HEK293 (cell line): Measurements from ENCODE around the gene APOL1.

Experiments
- BCL11A ChIP-seq: fragments of 450-650 bp; formaldehyde crosslinking; IDR thresholded peaks from 2 replicates; pipeline ENCODE4 v1.5.1; 2016; ENCODE audit warnings: low read depth, missing biosample characterization, missing genetic modification characterization
- GLI4 ChIP-seq: fragments of 450-650 bp; formaldehyde crosslinking; IDR thresholded peaks from 2 replicates; pipeline ENCODE4 v1.5.1; 2016; ENCODE audit warnings: missing biosample characterization, missing genetic modification characterization
- TCF7L2 ChIP-seq: IDR thresholded peaks from 2 replicates; pipeline ENCODE4 v1.6.1; 2011; ENCODE audit warnings: low read depth, mild to moderate bottlenecking, inconsistent platforms, low read length, moderate library complexity, borderline replicate concordance
- TRIM28 ChIP-seq: IDR thresholded peaks from 2 replicates; pipeline ENCODE4 v1.6.1; 2011; ENCODE audit warnings: low read length, control low read depth, borderline replicate concordance
- WT1 ChIP-seq: fragments of 450-650 bp; formaldehyde crosslinking; IDR thresholded peaks from 2 replicates; pipeline ENCODE4 v1.5.1; 2016; ENCODE audit warnings: missing biosample characterization, missing genetic modification characterization
- ZBTB17 ChIP-seq: fragments of 450-650 bp; formaldehyde crosslinking; IDR thresholded peaks from 2 replicates; pipeline ENCODE4 v1.5.1; 2016; ENCODE audit warnings: missing biosample characterization, missing genetic modification characterization
- ZNF138 ChIP-seq: fragments of 450-650 bp; formaldehyde crosslinking; IDR thresholded peaks from 2 replicates; pipeline ENCODE4 v1.5.1; 2016; ENCODE audit warnings: missing biosample characterization, missing genetic modification characterization, borderline replicate concordance
- ZNF146 ChIP-seq: fragments of 450-650 bp; formaldehyde crosslinking; IDR thresholded peaks from 2 replicates; pipeline ENCODE4 v1.5.1; 2016; ENCODE audit warnings: missing biosample characterization, missing genetic modification characterization
- ZNF184 ChIP-seq: fragments of 450-650 bp; IDR thresholded peaks from 2 replicates; pipeline ENCODE4 v1.5.1; 2018; ENCODE audit warnings: missing biosample characterization, mild to moderate bottlenecking, missing genetic modification characterization
- ZNF248 ChIP-seq: fragments of 450-650 bp; formaldehyde crosslinking; IDR thresholded peaks from 2 replicates; pipeline ENCODE4 v1.5.1; 2017; ENCODE audit warnings: missing biosample characterization, missing genetic modification characterization
- ZNF302 ChIP-seq: fragments of 450-650 bp; formaldehyde crosslinking; IDR thresholded peaks from 2 replicates; pipeline ENCODE4 v1.5.1; 2016; ENCODE audit warnings: missing biosample characterization, missing genetic modification characterization, low read depth
- ZNF341 ChIP-seq: fragments of 450-650 bp; formaldehyde crosslinking; IDR thresholded peaks from 2 replicates; pipeline ENCODE4; 2016; ENCODE audit warnings: low read depth, missing biosample characterization, missing genetic modification characterization
- ZNF416 ChIP-seq: fragments of 450-650 bp; formaldehyde crosslinking; IDR thresholded peaks from 2 replicates; pipeline ENCODE4 v1.5.1; 2016; ENCODE audit warnings: missing biosample characterization, missing genetic modification characterization
- ZNF48 ChIP-seq: fragments of 450-650 bp; formaldehyde crosslinking; IDR thresholded peaks from 2 replicates; pipeline ENCODE4 v1.5.1; 2016; ENCODE audit warnings: missing biosample characterization, missing genetic modification characterization
- ZNF701 ChIP-seq: fragments of 450-650 bp; formaldehyde crosslinking; IDR thresholded peaks from 2 replicates; pipeline ENCODE4 v1.5.1; 2016; ENCODE audit warnings: missing biosample characterization, missing genetic modification characterization
- ZNF785 ChIP-seq: fragments of 450-650 bp; formaldehyde crosslinking; IDR thresholded peaks from 2 replicates; pipeline ENCODE4 v1.5.1; 2016; ENCODE audit warnings: missing biosample characterization, missing genetic modification characterization
- ZNF830 ChIP-seq: fragments of 450-650 bp; IDR thresholded peaks from 2 replicates; pipeline ENCODE4 v1.5.0; 2018; ENCODE audit warnings: missing biosample characterization, missing genetic modification characterization, low read depth, mild to moderate bottlenecking, moderate library complexity
- TF ChIP-seq, protein P1 (sequence below): fragments of 450-650 bp; formaldehyde crosslinking; IDR thresholded peaks from 2 replicates; pipeline ENCODE4 v1.5.1; 2016; ENCODE audit warnings: missing biosample characterization, missing genetic modification characterization
- TF ChIP-seq, protein P2 (sequence below): fragments of 450-650 bp; formaldehyde crosslinking; IDR thresholded peaks from 2 replicates; pipeline ENCODE4 v1.5.1; 2016; ENCODE audit warnings: missing biosample characterization, missing genetic modification characterization
- TF ChIP-seq, protein P3 (sequence below): fragments of 450-650 bp; formaldehyde crosslinking; IDR thresholded peaks from 2 replicates; pipeline ENCODE4 v1.5.1; 2016; ENCODE audit warnings: missing biosample characterization, missing genetic modification characterization
- TF ChIP-seq, protein P4 (sequence below): fragments of 450-650 bp; formaldehyde crosslinking; IDR thresholded peaks from 2 replicates; pipeline ENCODE4 v1.5.1; 2016; ENCODE audit warnings: missing biosample characterization, missing genetic modification characterization
- TF ChIP-seq, protein P5 (sequence below): fragments of 450-650 bp; formaldehyde crosslinking; IDR thresholded peaks from 2 replicates; pipeline ENCODE4 v1.5.1; 2016; ENCODE audit warnings: missing biosample characterization, missing genetic modification characterization

The APOL1 gene

DNA sequence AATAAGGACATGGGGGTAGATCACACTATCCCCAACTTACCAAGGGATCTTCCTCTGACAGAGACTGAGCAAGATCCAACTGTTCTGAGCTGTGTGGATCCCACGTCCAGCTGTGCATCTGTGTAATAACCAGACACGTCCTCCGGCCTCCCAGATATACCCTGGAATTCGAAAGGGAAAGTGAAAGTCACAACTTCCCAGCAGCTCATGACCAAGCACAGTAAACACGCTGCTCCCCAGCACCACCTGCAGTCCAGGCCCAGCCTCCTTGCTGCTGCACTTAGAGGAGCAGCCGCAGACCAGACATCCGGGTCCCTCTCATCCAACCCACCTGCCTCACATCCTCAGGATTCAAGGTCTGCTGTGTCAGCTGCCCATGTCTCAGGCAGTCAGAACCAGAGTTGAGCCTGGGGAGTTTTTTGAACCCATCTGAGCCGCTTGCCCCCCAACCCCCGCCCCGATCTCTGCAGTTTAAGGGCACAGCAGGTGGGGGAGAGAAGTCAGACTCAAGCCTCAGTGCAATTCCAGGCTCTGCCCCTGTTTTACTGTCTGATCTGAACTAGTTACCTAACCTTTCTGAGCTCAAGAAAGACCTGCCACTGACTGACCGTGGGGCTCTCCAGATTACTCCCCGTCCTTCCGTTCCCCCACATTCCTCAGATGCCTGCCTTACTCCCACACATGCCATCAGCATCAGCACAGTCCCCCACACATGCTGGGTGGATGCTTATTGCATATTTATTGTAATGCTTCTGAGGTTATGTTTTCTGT lies 13.3 kb upstream of the APOL1 start, which contains the start of gene APOL2 (continued):
- TF ChIP-seq, protein P1, sequence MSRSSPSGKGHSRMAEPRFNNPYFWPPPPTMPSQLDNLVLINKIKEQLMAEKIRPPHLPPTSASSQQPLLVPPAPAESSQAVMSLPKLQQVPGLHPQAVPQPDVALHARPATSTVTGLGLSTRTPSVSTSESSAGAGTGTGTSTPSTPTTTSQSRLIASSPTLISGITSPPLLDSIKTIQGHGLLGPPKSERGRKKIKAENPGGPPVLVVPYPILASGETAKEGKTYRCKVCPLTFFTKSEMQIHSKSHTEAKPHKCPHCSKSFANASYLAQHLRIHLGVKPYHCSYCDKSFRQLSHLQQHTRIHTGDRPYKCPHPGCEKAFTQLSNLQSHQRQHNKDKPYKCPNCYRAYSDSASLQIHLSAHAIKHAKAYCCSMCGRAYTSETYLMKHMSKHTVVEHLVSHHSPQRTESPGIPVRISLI (tag by site-specific recombination), result no peak
- TF ChIP-seq ZNF146 (tag by site-specific recombination) (no peak), ZNF138 (tag by site-specific recombination) (no peak), ZBTB17 (tag by site-specific recombination) (peak; percentile 91), ZNF184 (tag by site-specific recombination) (no peak), ZNF785 (tag by site-specific recombination) (no peak), TRIM28 (peak; percentile 87), ZNF248 (tag by site-specific recombination) (no peak), ZNF830 (tag by site-specific recombination) (no peak), ZNF341 (peak; percentile 55), WT1 (tag by site-specific recombination) (no peak), ZNF701 (tag by site-specific recombination) (no peak), ZNF48 (no peak), ZNF302 (tag by site-specific recombination) (no peak), ZNF416 (tag by site-specific recombination) (no peak), TCF7L2 (no peak), GLI4 (no peak), BCL11A (tag by site-specific recombination) (no peak)
- TF ChIP-seq, protein P2, sequence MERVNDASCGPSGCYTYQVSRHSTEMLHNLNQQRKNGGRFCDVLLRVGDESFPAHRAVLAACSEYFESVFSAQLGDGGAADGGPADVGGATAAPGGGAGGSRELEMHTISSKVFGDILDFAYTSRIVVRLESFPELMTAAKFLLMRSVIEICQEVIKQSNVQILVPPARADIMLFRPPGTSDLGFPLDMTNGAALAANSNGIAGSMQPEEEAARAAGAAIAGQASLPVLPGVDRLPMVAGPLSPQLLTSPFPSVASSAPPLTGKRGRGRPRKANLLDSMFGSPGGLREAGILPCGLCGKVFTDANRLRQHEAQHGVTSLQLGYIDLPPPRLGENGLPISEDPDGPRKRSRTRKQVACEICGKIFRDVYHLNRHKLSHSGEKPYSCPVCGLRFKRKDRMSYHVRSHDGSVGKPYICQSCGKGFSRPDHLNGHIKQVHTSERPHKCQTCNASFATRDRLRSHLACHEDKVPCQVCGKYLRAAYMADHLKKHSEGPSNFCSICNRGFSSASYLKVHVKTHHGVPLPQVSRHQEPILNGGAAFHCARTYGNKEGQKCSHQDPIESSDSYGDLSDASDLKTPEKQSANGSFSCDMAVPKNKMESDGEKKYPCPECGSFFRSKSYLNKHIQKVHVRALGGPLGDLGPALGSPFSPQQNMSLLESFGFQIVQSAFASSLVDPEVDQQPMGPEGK (tag by site-specific recombination), result peak; percentile 47; the same call in 1 of the 2 replicates
- TF ChIP-seq, protein P3, sequence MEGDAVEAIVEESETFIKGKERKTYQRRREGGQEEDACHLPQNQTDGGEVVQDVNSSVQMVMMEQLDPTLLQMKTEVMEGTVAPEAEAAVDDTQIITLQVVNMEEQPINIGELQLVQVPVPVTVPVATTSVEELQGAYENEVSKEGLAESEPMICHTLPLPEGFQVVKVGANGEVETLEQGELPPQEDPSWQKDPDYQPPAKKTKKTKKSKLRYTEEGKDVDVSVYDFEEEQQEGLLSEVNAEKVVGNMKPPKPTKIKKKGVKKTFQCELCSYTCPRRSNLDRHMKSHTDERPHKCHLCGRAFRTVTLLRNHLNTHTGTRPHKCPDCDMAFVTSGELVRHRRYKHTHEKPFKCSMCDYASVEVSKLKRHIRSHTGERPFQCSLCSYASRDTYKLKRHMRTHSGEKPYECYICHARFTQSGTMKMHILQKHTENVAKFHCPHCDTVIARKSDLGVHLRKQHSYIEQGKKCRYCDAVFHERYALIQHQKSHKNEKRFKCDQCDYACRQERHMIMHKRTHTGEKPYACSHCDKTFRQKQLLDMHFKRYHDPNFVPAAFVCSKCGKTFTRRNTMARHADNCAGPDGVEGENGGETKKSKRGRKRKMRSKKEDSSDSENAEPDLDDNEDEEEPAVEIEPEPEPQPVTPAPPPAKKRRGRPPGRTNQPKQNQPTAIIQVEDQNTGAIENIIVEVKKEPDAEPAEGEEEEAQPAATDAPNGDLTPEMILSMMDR (tag by site-specific recombination), result peak; percentile 90
- TF ChIP-seq, protein P4, sequence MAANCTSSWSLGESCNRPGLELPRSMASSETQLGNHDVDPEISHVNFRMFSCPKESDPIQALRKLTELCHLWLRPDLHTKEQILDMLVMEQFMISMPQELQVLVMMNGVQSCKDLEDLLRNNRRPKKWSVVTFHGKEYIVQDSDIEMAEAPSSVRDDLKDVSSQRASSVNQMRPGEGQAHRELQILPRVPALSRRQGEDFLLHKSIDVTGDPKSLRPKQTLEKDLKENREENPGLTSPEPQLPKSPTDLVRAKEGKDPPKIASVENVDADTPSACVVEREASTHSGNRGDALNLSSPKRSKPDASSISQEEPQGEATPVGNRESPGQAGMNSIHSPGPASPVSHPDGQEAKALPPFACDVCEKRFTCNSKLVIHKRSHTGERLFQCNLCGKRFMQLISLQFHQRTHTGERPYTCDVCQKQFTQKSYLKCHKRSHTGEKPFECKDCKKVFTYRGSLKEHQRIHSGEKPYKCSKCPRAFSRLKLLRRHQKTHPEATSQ (tag by site-specific recombination), result no peak
- TF ChIP-seq, protein P5, sequence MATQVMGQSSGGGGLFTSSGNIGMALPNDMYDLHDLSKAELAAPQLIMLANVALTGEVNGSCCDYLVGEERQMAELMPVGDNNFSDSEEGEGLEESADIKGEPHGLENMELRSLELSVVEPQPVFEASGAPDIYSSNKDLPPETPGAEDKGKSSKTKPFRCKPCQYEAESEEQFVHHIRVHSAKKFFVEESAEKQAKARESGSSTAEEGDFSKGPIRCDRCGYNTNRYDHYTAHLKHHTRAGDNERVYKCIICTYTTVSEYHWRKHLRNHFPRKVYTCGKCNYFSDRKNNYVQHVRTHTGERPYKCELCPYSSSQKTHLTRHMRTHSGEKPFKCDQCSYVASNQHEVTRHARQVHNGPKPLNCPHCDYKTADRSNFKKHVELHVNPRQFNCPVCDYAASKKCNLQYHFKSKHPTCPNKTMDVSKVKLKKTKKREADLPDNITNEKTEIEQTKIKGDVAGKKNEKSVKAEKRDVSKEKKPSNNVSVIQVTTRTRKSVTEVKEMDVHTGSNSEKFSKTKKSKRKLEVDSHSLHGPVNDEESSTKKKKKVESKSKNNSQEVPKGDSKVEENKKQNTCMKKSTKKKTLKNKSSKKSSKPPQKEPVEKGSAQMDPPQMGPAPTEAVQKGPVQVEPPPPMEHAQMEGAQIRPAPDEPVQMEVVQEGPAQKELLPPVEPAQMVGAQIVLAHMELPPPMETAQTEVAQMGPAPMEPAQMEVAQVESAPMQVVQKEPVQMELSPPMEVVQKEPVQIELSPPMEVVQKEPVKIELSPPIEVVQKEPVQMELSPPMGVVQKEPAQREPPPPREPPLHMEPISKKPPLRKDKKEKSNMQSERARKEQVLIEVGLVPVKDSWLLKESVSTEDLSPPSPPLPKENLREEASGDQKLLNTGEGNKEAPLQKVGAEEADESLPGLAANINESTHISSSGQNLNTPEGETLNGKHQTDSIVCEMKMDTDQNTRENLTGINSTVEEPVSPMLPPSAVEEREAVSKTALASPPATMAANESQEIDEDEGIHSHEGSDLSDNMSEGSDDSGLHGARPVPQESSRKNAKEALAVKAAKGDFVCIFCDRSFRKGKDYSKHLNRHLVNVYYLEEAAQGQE, result no peak
